Stomach smooth muscle (tissue), 2 donors: ENCODE data around the gene CERCAM.

ENCODE experiments used
- H3K27ac ChIP-seq: one replicate; pipeline ENCODE4 v1.7.0; 2013; ENCODE audit warnings: mild to moderate bottlenecking, low read length, inconsistent platforms
- H3K27me3 ChIP-seq, 2 donors: one replicate each; pipeline ENCODE4 v1.7.0; 2013; ENCODE audit warnings: low read length in 2 of 2; ENCODE audit not compliant: insufficient read depth in 2 of 2, control insufficient read depth in 1 of 2
- H3K36me3 ChIP-seq, 2 donors: one replicate each; pipeline ENCODE4 v1.7.0; 2013; ENCODE audit warnings: low read length in 2 of 2; ENCODE audit not compliant: control insufficient read depth in 2 of 2, insufficient read depth in 2 of 2
- H3K4me1 ChIP-seq: one replicate; pipeline ENCODE4 v1.7.0; 2013; ENCODE audit warnings: low read length; ENCODE audit not compliant: control insufficient read depth, insufficient read depth
- H3K4me3 ChIP-seq, 2 donors: one replicate each; pipeline ENCODE4 v1.7.0; 2013; ENCODE audit warnings: low read length in 2 of 2
- H3K9ac ChIP-seq, 2 donors: one replicate each; pipeline ENCODE4 v1.7.0; 2013; ENCODE audit warnings: low read length in 2 of 2, mild to moderate bottlenecking in 1 of 2
- H3K9me3 ChIP-seq, 2 donors: one replicate each; pipeline ENCODE4 v1.7.0; 2013; ENCODE audit warnings: low read length in 2 of 2; ENCODE audit not compliant: control insufficient read depth in 2 of 2
- donor health status: healthy.
- donor health status: Pancreatic carcinoma.

CERCAM gene

DNA sequence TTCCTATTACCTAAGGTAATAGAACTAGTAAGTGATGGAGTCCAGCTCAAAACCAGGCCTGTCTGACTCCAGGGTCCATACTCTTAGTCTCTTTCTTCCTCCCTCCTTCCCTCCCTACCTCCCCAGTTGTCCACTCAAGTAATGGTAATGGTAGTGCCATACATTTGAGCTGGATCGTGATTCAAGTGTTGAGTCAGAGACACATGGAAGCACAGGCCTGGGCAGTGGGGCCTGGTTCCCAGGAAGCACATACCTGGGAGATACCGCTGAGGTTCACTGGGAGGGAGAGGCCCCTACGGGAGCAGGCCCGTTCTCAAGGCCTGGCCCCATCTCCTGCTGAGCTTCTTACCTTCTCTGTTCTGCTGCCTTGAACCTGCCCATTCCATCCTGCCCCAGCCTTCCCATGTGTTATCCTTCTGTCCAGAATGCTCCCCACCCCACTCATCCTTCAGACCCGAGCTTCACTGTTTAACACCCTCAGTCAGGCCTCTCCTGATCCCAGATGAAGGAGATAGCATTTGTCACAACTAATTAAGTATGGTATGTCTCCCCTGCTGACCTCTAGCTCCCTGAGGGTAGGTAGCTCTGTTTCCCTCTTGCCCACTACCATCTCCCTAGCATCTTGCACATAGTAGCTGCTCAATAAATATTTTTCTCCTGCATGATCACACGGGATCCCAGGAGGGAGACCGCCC, 35.7 kb upstream of the CERCAM start:
- peaks cover 37 to 54% of the 10 kb centered on the region in 2 donors for H3K36me3 ChIP-seq
- H3K9ac ChIP-seq = no peak overlapping the region
- no peak overlapping the region for H3K27ac ChIP-seq
- no peak overlapping the region for H3K4me3 ChIP-seq
- no peaks in the 10 kb centered on the region for H3K27me3 ChIP-seq
- H3K9me3 ChIP-seq = no peaks in the 10 kb centered on the region
- H3K4me1 ChIP-seq = peaks cover 2% of the 10 kb centered on the region

DNA sequence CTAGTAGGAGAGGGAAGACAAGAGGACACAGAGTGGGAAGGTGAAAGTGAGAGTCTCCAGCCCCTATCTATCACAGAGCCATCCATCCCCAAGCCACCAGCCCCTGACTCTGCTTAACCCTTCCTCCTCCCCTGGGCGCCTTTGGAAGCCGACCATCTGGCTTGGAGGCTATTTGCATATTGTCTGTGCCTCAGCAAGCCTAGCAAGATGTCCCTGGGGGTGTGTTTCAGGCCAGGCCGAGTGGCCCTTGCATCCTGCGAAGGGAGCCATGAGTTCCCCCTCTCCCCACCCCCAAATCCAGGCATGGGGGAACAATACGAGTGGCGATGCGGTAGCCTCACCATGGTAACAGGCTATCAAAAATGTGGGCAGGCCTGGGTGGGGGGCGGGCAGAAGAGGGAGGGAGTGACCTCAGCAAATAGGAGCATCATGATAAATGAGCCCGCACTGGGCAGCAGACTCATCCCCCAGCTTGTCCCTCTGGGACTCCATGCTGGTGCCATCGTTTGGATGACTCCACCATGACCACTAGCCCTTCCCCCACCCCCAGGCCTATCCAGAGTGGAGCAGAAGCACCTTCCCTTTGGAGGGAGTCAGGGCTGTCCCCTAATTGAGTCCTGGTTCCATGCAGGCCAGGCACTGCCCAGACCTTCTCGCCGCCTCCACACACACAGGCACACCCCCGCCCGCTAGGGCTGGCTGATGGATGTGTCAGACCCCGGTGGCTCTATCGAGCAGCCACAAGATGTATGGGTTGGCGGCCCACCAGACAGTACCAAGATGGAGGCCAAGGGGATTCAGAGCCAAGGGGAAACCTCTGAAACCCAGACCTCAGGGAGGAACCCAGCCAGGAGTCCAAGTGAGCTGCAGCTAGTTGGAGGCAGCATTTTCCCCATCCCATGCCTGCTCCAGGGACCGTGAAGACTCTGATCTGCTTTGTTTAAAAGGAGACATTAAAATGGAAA, 34.9 kb upstream of the CERCAM start:
- Histone ChIP-seq H3K27ac (no peak overlapping the region), H3K36me3 (peaks cover 37 to 51% of the 10 kb centered on the region in 2 donors), H3K27me3 (no peaks in the 10 kb centered on the region), H3K4me1 (peaks cover 2% of the 10 kb centered on the region), H3K4me3 (no peak overlapping the region), H3K9me3 (no peaks in the 10 kb centered on the region), H3K9ac (no peak overlapping the region)

DNA sequence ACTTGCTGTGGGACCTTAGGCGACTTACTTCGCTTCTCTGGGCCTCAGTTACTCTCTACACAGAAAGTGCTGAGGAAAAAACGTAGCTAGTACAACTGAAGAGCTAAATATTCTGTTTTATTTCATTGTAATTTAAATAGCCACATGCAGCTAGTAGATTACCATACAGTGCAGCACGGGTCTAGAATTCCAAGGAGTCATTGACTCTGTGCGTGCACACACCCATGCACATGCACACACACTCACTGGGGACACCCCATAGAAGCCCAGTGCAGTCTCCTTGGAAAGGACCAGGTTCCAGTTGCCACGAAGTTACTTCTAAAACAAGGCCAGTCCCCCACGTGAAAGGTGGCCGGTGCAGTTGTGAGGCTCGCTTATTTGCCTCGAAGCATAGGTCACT, 32.5 kb upstream of the CERCAM start:
- H3K4me3 ChIP-seq = no peak overlapping the region
- H3K9me3 ChIP-seq = no peaks in the 10 kb centered on the region
- no peak overlapping the region for H3K27ac ChIP-seq
- H3K9ac ChIP-seq = no peak overlapping the region
- peaks cover 30 to 46% of the 10 kb centered on the region in 2 donors for H3K36me3 ChIP-seq
- H3K27me3 ChIP-seq = no peaks in the 10 kb centered on the region
- no peaks in the 10 kb centered on the region for H3K4me1 ChIP-seq

DNA sequence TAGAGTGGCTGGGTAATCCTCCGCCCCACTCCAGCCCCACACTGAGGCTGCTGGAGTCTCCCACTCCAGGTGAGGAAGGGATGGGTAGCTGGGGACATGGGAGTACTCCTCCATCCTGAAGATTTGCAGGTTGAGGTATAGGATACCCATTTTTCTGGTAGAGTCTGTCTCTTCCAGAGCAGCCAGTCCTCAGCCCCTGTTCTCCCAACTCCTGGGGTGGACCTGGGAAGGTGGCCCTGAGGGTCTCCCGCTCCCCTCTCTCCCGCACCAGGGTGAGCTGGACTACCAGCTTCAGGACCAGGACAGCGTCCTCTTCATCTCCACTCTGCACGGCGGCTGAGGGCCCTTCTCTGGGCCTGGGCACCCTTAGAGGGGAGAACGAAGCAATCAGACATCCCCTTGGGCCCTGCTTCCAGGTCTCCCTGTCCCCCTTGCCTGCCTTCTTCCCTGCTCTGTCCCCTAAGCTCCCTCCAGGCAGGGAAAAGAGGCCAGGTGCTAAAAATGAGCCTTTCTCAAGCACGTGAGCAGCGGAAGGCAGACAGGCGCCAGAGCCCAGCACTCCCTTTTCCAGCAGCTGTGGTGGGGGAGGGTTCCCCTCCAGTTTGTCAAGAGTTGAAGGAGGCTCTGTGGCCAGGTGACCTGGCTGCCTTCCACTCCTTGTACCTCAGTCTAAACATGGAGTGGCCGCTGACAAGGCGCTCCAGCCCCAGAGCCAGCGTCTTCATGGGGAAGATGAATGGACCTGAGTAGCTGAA, 31.1 kb upstream of the CERCAM start:
- Histone ChIP-seq H3K4me1 (no peaks in the 10 kb centered on the region), H3K9ac (no peak overlapping the region), H3K27ac (no peak overlapping the region), H3K27me3 (peaks cover under 1 to 3% of the 10 kb centered on the region in 2 donors), H3K36me3 (peaks cover 28 to 35% of the 10 kb centered on the region in 2 donors), H3K9me3 (no peaks in the 10 kb centered on the region), H3K4me3 (no peak overlapping the region)

DNA sequence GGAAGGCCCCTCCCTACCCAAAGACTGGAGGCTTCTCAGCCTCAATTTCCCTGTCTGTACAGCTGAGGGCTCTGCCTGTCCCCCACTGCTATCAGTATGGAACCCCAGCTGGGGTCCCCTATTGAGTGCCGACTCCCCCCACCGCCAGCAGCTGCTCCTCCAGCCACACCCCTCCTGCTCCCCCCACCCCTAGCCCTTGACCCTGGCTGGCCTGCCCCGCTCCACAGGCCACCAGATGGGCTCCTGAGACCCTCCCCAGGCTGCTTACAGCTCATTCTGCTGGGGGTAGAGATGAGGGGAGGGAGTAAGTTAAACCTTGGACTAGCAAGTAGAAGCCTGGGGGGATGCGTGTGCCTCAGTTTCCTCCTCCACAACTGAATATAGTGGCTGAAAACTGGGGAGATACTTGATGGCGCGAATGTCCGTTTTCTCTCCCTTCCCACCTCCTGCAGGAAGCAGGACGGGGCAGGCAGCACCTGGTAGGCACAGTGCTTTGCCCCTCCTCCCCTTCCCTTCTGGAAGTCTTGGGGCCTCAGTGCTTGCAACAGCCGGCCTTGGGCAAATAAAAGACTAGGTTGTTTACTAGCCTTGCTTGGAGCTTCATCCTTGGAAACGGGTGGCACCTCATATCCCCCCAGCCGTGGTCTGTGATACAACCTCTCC, 30.4 kb upstream of the CERCAM start:
- H3K27me3 ChIP-seq = peaks cover 5 to 8% of the 10 kb centered on the region in 2 donors
- no peak overlapping the region for H3K9ac ChIP-seq
- no peak overlapping the region for H3K4me3 ChIP-seq
- H3K4me1 ChIP-seq = no peaks in the 10 kb centered on the region
- H3K27ac ChIP-seq = no peak overlapping the region
- H3K9me3 ChIP-seq = no peaks in the 10 kb centered on the region
- peaks cover 25 to 30% of the 10 kb centered on the region in 2 donors for H3K36me3 ChIP-seq

DNA sequence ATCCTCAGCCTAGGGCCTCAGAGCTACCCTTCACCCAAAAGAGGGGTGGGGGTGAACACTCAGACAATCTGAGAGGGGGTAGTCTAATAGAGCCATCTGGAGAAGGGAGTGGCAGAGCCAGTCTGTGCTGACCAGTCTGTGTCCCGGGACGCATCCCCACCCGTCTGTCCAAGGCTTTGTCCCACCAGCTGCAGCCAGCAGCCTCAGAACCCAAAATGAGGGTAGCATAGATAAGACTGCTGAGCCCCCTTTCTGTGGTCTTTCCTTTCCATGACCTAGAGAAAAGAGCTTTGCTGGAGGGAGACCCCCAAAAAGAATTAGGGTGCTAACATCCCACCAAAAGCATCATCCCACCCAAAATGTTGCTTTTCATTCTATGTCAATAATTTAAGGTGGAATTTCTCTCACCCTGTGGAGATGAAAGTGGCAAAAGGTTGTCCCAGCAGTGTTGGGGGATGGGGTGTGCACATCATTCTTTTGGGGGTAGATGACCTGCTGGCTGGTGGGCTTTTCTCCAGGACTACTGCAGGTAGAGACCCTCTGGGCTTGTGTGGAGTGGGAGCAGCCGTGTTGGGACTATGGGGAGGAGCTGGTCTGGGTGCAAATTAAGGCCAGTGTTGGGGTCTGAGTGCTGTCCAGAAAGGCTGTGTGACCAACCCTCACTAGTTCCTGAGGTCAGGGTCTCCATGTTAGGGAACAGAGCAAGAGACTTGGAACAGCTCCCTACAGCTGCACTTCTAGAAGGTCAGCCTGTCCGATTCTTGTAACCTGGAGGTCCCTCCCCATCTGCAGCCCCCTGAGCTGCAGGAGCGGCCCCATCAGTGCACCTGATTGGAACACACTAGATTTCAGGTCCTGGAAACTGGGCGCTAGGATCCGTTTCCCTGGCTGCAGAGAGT, 29.6 kb upstream of the CERCAM start:
- Histone ChIP-seq H3K4me3 (no peak overlapping the region), H3K9ac (no peak overlapping the region)

DNA sequence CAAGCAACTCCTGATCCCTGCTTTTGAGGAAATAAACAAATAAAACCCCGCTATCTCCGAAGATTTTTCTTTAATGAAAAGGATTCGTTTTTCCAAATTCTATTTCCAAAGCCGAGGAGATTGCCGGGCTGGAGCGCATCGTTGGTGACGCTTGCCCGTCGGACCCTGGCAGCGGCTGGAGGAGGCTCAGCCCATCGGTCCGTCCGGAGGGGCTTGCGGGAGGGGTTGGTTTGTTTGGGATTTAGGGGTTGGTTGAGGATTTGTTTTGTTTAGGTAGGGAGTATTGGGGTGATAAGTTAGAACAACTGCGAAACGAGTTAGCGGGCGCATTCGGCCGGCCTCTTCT, 28.7 kb upstream of the CERCAM start:
- H3K27ac ChIP-seq = no peak overlapping the region
- peaks cover 7 to 10% of the 10 kb centered on the region in 2 donors for H3K27me3 ChIP-seq
- H3K4me3 ChIP-seq = no peak overlapping the region
- H3K9ac ChIP-seq = no peak overlapping the region
- H3K4me1 ChIP-seq = peaks cover 3% of the 10 kb centered on the region
- H3K9me3 ChIP-seq = no peaks in the 10 kb centered on the region
- peaks cover 21 to 26% of the 10 kb centered on the region in 2 donors for H3K36me3 ChIP-seq

More for the DNA sequence above, 29.6 kb upstream of the CERCAM start:
- Histone ChIP-seq H3K4me1 (no peaks in the 10 kb centered on the region), H3K36me3 (peaks cover 25 to 30% of the 10 kb centered on the region in 2 donors), H3K27ac (no peak overlapping the region), H3K27me3 (peaks cover 5 to 9% of the 10 kb centered on the region in 2 donors), H3K9me3 (no peaks in the 10 kb centered on the region)

DNA sequence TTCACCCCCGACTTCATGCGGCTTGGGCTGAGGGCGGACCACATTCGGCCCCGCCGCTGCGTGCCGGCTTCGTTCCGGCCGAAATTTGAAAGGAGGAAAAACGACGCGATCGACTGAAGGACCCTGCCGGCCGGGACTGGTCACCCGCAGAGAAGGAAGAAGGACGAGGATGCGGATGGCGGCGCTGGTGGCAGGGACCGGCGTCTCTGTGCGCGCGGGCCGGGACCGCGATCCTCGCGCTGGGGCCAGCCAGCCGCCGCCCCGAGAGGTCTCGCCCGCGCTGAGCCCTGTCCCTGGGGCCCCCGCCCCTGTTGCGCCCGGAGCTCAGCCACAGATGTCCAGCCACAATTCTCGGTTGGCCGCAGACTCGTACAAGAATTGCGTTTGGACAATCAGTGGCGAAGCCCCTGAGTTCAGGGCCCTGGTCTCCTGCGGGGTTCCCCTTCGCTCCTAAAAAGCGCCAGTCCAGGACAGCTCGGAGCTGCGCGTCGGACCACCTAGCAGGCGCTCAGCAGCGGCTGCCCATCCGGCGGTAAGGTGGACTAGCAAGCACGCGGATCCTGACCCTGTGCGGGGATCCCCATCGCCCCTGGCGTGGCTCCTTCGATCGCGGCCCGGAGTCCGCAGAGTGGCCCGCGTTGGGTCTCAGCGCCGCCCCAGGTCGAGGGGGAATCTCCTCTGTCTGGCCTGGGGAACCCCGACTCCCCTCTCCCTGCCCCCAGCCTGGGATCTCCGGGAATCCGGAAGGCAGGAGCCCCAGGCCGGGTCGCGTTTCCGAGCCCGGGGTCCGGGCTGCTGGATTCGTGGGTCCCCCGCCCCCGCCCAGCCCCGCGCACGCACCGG, 28.1 kb upstream of the CERCAM start:
- H3K4me1 ChIP-seq = peaks cover 8% of the 10 kb centered on the region
- H3K9me3 ChIP-seq = no peaks in the 10 kb centered on the region
- peaks cover 12% of the 10 kb centered on the region in 2 donors for H3K27me3 ChIP-seq
- no peak overlapping the region for H3K9ac ChIP-seq
- H3K4me3 ChIP-seq = no peak overlapping the region
- peaks cover 18 to 22% of the 10 kb centered on the region in 2 donors for H3K36me3 ChIP-seq
- no peak overlapping the region for H3K27ac ChIP-seq

DNA sequence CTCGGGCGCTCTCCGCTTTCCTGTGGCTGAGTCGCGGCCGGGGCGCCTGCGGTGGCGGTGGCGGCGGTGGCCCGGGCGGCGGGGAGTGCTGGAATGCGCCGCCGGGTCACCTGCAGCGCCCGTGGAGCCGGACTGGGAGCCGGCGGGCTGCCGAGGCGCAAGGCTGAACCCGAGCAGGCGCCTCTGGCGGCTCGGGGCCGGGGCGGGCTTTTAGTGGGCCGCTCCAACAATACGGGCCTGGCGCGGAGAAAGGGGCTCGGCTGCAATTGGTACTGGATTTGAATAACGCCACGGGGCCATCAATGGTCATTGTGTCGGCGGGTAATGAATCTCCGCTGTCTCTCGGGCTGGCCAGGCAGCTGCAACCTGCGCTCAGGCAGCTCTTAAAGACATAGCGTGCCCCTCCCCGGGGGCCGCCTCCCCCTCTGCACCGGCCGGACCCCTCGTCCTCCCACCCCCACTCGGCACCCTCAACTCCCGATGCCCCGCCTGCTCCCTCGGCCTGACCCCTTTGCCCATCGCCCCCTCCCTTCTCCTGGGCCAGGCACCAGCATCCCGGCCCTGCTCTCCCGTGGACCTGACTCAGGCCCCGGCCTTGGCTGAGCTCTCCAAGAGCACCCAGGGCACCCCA, 27.4 kb upstream of the CERCAM start:
- Histone ChIP-seq H3K27ac (no peak overlapping the region), H3K27me3 (peaks cover 15 to 16% of the 10 kb centered on the region in 2 donors), H3K36me3 (peaks cover 11 to 15% of the 10 kb centered on the region in 2 donors), H3K4me1 (peaks cover 8% of the 10 kb centered on the region), H3K9me3 (no peaks in the 10 kb centered on the region), H3K9ac (no peak overlapping the region), H3K4me3 (no peak overlapping the region)
